ENCODE results near the gene ENHO.
"Not testable (repeated sequence)": the region's sequence is repeated elsewhere in the genome, so short reads cannot be mapped to it uniquely, and the experiment has no call there.

The ENHO gene

DNA sequence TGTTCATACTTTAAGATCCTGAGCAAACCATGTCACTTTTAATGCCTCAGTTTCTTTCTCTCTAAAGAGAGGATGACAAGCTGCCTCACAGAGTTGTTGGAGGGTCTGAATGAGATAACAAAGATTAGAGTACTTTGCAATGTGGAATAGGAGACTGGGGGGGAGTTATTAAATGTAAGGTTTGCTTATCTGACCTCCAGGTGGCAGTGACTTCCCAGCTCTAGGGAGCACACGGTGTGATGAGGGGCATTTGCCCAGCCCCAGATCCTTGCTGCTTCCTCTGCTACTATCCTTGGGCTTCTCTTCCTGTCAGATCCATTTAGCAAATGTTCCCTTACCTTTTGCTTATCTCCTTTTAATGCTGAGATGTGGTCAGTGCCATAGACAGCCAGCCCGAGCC lies 30.7 kb downstream of the ENHO start:
- no peaks in the 10 kb centered on the region for H3K9me3 ChIP-seq (ENCODE audit: control insufficient read depth in 5 of 5, low read length in 5 of 5)

DNA sequence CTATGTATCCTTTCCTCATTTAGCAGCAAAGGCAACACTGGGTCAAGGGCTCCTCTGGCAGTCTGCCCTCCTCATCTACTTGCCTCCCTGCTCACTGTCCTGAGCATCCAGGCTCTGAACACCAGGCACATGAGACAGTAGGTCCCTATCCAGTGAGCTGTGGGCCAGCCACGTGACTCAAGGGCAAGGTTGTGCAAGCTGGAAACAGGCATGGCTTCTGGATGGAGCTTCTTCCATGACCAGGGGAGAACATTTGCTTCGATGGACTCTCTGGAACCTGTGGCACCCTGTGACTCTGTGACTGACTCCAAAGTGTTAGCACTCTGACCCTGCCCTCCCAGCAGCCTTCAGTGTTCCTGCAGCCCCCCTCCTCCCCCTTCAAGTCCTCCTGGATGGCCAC lies 31.2 kb downstream of the ENHO start:
- H3K9ac ChIP-seq (ENCODE audit: low read length in 5 of 5): no peak overlapping the region
- H3K27me3 ChIP-seq (ENCODE audit: control insufficient read depth in 5 of 5, insufficient read depth in 4 of 5, low read length in 5 of 5): peaks cover 0 to 8% (median 6%) of the 10 kb centered on the region in 5 donors
- H3K4me1 ChIP-seq (ENCODE audit: control insufficient read depth in 5 of 5, insufficient read depth in 5 of 5, low read length in 5 of 5): peaks cover 0 to 3% (median 0%) of the 10 kb centered on the region in 5 donors
- H3K27ac ChIP-seq (ENCODE audit: low read depth, low read length): no peak overlapping the region
- H3K36me3 ChIP-seq (ENCODE audit: control insufficient read depth in 5 of 5, insufficient read depth in 5 of 5, low read length in 5 of 5): no peaks in the 10 kb centered on the region
- H3K9me3 ChIP-seq (ENCODE audit: control insufficient read depth in 5 of 5, low read length in 5 of 5): no peaks in the 10 kb centered on the region
- no peak overlapping the region for H3K4me3 ChIP-seq (ENCODE audit: low read depth in 1 of 5, low read length in 5 of 5)

More for the DNA sequence above, 30.7 kb downstream of the ENHO start:
- peaks cover 0 to 3% (median 0%) of the 10 kb centered on the region in 5 donors for H3K4me1 ChIP-seq (ENCODE audit: control insufficient read depth in 5 of 5, insufficient read depth in 5 of 5, low read length in 5 of 5)
- H3K4me3 ChIP-seq (ENCODE audit: low read depth in 1 of 5, low read length in 5 of 5): no peak overlapping the region
- H3K9ac ChIP-seq (ENCODE audit: low read length in 5 of 5): no peak overlapping the region
- peaks cover 0 to 8% (median 6%) of the 10 kb centered on the region in 5 donors for H3K27me3 ChIP-seq (ENCODE audit: control insufficient read depth in 5 of 5, insufficient read depth in 4 of 5, low read length in 5 of 5)
- H3K36me3 ChIP-seq (ENCODE audit: control insufficient read depth in 5 of 5, insufficient read depth in 5 of 5, low read length in 5 of 5): no peaks in the 10 kb centered on the region
- no peak overlapping the region for H3K27ac ChIP-seq (ENCODE audit: low read depth, low read length)

DNA sequence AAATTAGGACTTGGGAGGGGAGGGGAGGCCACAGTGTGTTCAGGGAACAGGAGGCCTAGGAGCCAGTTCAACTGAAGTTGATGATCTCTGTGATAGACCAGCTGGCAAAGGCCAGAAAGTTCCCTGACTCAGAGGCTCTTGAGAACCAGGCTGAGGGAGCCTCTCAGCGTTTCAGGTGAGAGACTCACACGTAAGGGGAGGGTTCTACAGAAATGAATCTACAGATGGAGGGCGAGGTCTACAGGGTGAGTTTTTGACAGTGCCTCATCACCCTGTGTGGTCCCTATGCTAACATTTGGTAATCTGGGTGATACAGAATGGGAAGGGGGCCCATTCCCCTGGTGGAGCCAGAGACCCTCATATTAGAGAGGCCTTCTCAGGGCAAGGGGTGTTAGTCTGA lies 32.0 kb downstream of the ENHO start:
- Histone ChIP-seq H3K27ac (ENCODE audit: low read depth, low read length) (no peak overlapping the region), H3K9ac (ENCODE audit: low read length in 5 of 5) (no peak overlapping the region), H3K9me3 (ENCODE audit: control insufficient read depth in 5 of 5, low read length in 5 of 5) (no peaks in the 10 kb centered on the region), H3K36me3 (ENCODE audit: control insufficient read depth in 5 of 5, insufficient read depth in 5 of 5, low read length in 5 of 5) (no peaks in the 10 kb centered on the region), H3K4me3 (ENCODE audit: low read depth in 1 of 5, low read length in 5 of 5) (no peak overlapping the region), H3K4me1 (ENCODE audit: control insufficient read depth in 5 of 5, insufficient read depth in 5 of 5, low read length in 5 of 5) (no peaks in the 10 kb centered on the region), H3K27me3 (ENCODE audit: control insufficient read depth in 5 of 5, insufficient read depth in 4 of 5, low read length in 5 of 5) (peaks cover 0 to 8% (median 6%) of the 10 kb centered on the region in 5 donors)

DNA sequence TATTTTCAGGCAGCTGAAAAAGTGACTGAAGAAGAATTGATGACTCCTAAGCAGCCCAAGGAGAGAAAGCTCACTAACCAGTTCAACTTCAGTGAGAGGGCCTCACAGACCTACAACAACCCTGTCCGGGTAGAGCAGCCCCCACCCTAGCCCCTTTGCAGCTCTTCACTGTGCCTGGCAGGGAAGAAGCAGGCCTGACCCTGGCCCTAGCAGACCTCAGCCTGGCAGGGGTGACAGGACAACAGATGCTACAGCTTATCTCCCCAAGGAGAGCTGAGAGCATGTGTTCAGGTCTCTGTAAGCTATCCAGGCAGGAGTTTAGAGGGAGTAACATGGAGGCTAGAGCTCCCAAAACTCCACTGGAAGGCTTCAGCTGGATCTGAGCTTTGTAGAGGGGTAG lies 32.4 kb downstream of the ENHO start:
- Histone ChIP-seq H3K36me3 (ENCODE audit: control insufficient read depth in 5 of 5, insufficient read depth in 5 of 5, low read length in 5 of 5) (no peaks in the 10 kb centered on the region), H3K27me3 (ENCODE audit: control insufficient read depth in 5 of 5, insufficient read depth in 4 of 5, low read length in 5 of 5) (peaks cover 0 to 8% (median 6%) of the 10 kb centered on the region in 5 donors), H3K9me3 (ENCODE audit: control insufficient read depth in 5 of 5, low read length in 5 of 5) (no peaks in the 10 kb centered on the region), H3K27ac (ENCODE audit: low read depth, low read length) (no peak overlapping the region), H3K4me1 (ENCODE audit: control insufficient read depth in 5 of 5, insufficient read depth in 5 of 5, low read length in 5 of 5) (no peaks in the 10 kb centered on the region), H3K4me3 (ENCODE audit: low read depth in 1 of 5, low read length in 5 of 5) (no peak overlapping the region), H3K9ac (ENCODE audit: low read length in 5 of 5) (no peak overlapping the region)

DNA sequence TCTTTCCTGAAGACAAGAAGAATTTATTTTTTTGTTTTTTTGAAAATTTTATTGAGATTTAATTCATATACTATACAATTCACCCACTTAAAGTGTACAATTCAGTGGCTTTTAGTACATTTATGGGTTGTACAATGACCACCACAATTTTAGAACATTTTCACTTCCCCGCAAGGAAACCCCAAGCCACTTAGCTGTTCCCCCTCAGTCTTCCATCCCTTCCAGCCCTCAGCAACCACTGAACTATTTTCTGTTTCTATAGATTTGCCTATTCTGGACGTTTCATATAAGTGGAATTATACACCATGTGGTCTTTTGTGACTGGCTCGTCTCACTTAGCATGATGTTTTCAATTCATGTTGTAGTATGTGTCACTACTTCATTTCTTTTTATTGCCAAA lies 36.2 kb downstream of the ENHO start:
- H3K9ac ChIP-seq (ENCODE audit: low read length in 5 of 5): no peak overlapping the region
- no peaks in the 10 kb centered on the region for H3K4me1 ChIP-seq (ENCODE audit: control insufficient read depth in 5 of 5, insufficient read depth in 5 of 5, low read length in 5 of 5)
- no peaks in the 10 kb centered on the region for H3K36me3 ChIP-seq (ENCODE audit: control insufficient read depth in 5 of 5, insufficient read depth in 5 of 5, low read length in 5 of 5)
- H3K9me3 ChIP-seq (ENCODE audit: control insufficient read depth in 5 of 5, low read length in 5 of 5): no peaks in the 10 kb centered on the region
- H3K27me3 ChIP-seq (ENCODE audit: control insufficient read depth in 5 of 5, insufficient read depth in 4 of 5, low read length in 5 of 5): peaks cover 0 to 8% (median 6%) of the 10 kb centered on the region in 5 donors
- H3K4me3 ChIP-seq (ENCODE audit: low read depth in 1 of 5, low read length in 5 of 5): no peak overlapping the region
- H3K27ac ChIP-seq (ENCODE audit: low read depth, low read length): no peak overlapping the region

DNA sequence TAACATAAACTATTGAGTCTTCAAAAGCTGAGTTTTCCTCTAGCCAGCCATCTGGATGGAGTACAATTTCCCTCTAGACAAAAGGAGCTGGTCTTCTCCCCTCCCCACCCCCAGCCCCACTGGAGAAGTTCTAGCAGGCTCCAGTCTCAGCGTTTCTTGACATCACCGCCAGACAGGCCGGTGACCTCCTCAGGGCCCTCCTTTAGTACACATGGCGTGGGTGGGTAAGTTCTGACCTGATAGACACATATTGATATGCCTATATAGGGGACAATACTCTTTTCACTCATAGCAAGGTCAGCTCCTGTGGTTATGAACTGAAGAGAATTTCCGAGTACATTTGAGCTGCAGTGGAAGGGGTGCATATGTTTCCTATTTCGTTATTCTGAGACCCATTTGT lies 37.0 kb downstream of the ENHO start:
- Histone ChIP-seq H3K4me3 (ENCODE audit: low read depth in 1 of 5, low read length in 5 of 5) (no peak overlapping the region), H3K27ac (ENCODE audit: low read depth, low read length) (no peak overlapping the region), H3K27me3 (ENCODE audit: control insufficient read depth in 5 of 5, insufficient read depth in 4 of 5, low read length in 5 of 5) (peaks cover 0 to 7% (median 4%) of the 10 kb centered on the region in 5 donors), H3K36me3 (ENCODE audit: control insufficient read depth in 5 of 5, insufficient read depth in 5 of 5, low read length in 5 of 5) (no peaks in the 10 kb centered on the region), H3K9me3 (ENCODE audit: control insufficient read depth in 5 of 5, low read length in 5 of 5) (no peaks in the 10 kb centered on the region), H3K4me1 (ENCODE audit: control insufficient read depth in 5 of 5, insufficient read depth in 5 of 5, low read length in 5 of 5) (no peaks in the 10 kb centered on the region), H3K9ac (ENCODE audit: low read length in 5 of 5) (no peak overlapping the region)

DNA sequence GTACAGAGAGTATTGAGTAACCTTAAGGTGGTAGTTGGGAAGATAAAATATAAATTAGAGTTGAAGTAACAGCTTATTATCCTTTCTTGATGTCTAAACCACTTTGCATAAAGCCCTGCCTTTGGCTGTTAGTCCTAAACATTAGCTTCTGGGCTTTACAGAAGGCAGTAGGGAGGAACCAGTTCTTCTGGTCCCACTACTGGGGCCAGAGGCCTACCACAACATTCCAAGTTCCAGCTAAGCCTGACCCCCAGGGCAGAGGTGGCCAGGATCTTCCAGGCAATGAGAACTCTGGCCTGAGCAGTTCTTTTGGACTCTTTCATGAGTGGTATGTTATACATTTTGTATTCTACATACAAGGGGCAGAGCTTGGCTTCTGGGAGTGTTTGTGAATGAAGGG lies 38.1 kb downstream of the ENHO start:
- Histone ChIP-seq H3K27ac (ENCODE audit: low read depth, low read length) (no peak overlapping the region), H3K9ac (ENCODE audit: low read length in 5 of 5) (no peak overlapping the region), H3K9me3 (ENCODE audit: control insufficient read depth in 5 of 5, low read length in 5 of 5) (no peaks in the 10 kb centered on the region), H3K36me3 (ENCODE audit: control insufficient read depth in 5 of 5, insufficient read depth in 5 of 5, low read length in 5 of 5) (no peaks in the 10 kb centered on the region), H3K27me3 (ENCODE audit: control insufficient read depth in 5 of 5, insufficient read depth in 4 of 5, low read length in 5 of 5) (peaks cover 0 to 2% (median 0%) of the 10 kb centered on the region in 5 donors), H3K4me1 (ENCODE audit: control insufficient read depth in 5 of 5, insufficient read depth in 5 of 5, low read length in 5 of 5) (no peaks in the 10 kb centered on the region), H3K4me3 (ENCODE audit: low read depth in 1 of 5, low read length in 5 of 5) (no peak overlapping the region)

DNA sequence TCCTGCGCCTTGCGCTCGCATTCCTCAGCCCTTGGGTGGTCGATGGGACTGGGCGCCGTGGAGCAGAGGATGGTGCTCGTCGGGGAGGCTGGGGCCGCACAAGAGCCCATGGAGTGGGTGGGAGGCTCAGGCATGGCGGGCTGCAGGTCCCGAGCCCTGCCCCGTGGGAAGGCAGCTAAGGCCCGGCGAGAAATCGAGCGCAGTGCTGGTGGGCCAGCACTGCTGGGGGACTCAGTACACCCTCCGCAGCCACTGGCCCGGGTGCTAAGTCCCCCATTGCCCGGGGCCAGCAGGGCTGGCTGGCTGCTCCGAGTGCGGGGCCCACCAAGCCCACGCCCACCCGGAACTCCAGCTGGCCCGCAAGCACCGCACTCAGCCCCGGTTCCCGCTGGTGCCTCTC lies 40.0 kb downstream of the ENHO start:
- H3K27me3 ChIP-seq (ENCODE audit: control insufficient read depth in 5 of 5, insufficient read depth in 4 of 5, low read length in 5 of 5); H3K27ac ChIP-seq (ENCODE audit: low read depth, low read length); H3K4me3 ChIP-seq (ENCODE audit: low read depth in 1 of 5, low read length in 5 of 5); H3K36me3 ChIP-seq (ENCODE audit: control insufficient read depth in 5 of 5, insufficient read depth in 5 of 5, low read length in 5 of 5); H3K9ac ChIP-seq (ENCODE audit: low read length in 5 of 5); H3K9me3 ChIP-seq (ENCODE audit: control insufficient read depth in 5 of 5, low read length in 5 of 5); H3K4me1 ChIP-seq (ENCODE audit: control insufficient read depth in 5 of 5, insufficient read depth in 5 of 5, low read length in 5 of 5): not testable (repeated sequence)

DNA sequence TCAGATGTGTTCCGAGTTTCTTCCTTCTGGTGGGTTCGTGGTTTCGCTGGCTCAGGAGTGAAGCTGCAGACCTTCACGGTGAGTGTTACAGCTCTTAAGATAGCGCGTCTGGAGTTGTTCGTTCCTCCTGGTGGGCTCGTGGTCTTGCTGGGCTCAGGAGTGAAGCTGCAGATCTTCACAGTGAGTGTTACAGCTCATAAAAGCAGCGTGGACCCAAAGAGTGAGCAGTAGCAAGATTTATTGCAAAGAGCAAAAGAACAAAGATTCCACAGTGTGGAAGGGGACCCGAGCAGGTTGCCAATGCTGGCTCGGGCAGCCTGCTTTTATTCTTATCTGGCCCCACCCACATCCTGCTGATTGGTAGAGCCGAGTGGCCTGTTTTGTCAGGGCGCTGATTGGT lies 41.2 kb downstream of the ENHO start:
- H3K27me3 ChIP-seq (ENCODE audit: control insufficient read depth in 5 of 5, insufficient read depth in 4 of 5, low read length in 5 of 5); H3K36me3 ChIP-seq (ENCODE audit: control insufficient read depth in 5 of 5, insufficient read depth in 5 of 5, low read length in 5 of 5); H3K27ac ChIP-seq (ENCODE audit: low read depth, low read length); H3K9me3 ChIP-seq (ENCODE audit: control insufficient read depth in 5 of 5, low read length in 5 of 5); H3K4me3 ChIP-seq (ENCODE audit: low read depth in 1 of 5, low read length in 5 of 5); H3K4me1 ChIP-seq (ENCODE audit: control insufficient read depth in 5 of 5, insufficient read depth in 5 of 5, low read length in 5 of 5); H3K9ac ChIP-seq (ENCODE audit: low read length in 5 of 5): not testable (repeated sequence)

DNA sequence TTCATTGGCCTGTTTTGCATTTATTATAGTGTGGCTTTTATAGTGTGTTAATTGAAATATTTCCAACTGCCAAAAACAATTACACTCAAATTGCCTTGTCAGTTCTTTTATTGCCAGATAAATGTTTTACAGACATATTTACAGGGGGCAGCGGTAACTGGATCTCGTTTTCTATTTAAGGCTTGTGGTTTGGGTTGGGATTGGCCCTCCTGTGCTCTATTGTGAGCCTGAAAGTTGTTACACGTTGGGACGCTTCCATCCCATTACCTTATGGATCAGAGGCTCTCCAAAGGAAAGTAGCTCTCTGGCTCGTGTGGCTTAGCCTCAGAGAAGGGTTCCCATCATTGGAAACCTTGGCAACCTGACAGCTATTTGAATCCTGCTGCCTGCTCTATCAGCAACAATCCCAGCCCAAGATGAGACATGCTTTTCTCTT lies 43.3 kb downstream of the ENHO start:
- no peak overlapping the region for H3K9ac ChIP-seq (ENCODE audit: low read length in 5 of 5)
- peaks cover 0 to 5% (median 0%) of the 10 kb centered on the region in 5 donors for H3K27me3 ChIP-seq (ENCODE audit: control insufficient read depth in 5 of 5, insufficient read depth in 4 of 5, low read length in 5 of 5)
- no peaks in the 10 kb centered on the region for H3K36me3 ChIP-seq (ENCODE audit: control insufficient read depth in 5 of 5, insufficient read depth in 5 of 5, low read length in 5 of 5)
- no peak overlapping the region for H3K27ac ChIP-seq (ENCODE audit: low read depth, low read length)
- peaks cover 0 to 4% (median 0%) of the 10 kb centered on the region in 5 donors for H3K4me1 ChIP-seq (ENCODE audit: control insufficient read depth in 5 of 5, insufficient read depth in 5 of 5, low read length in 5 of 5)
- no peak overlapping the region for H3K4me3 ChIP-seq (ENCODE audit: low read depth in 1 of 5, low read length in 5 of 5)
- no peaks in the 10 kb centered on the region for H3K9me3 ChIP-seq (ENCODE audit: control insufficient read depth in 5 of 5, low read length in 5 of 5)

DNA sequence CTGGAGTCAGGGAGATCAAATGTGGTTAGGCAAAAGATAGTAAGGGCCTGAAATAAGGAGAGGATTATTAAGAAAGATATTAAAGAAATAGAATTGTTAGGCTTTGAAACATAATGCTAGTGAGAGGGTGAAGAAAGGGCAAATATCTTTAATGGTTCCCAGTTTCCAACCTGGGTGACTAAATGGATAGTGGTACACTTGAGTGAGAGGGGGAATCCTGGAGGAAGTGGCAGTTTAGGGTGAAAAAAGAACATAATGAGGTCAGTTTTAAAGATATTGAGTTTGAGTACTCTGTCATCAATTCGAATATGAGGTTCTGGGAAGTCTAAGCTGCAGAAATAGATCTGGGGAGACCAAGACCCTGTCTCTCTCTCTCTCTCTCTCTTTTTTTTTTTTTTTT lies 45.2 kb downstream of the ENHO start:
- no peaks in the 10 kb centered on the region for H3K9me3 ChIP-seq (ENCODE audit: control insufficient read depth in 5 of 5, low read length in 5 of 5)
- no peaks in the 10 kb centered on the region for H3K36me3 ChIP-seq (ENCODE audit: control insufficient read depth in 5 of 5, insufficient read depth in 5 of 5, low read length in 5 of 5)
- H3K27ac ChIP-seq (ENCODE audit: low read depth, low read length): no peak overlapping the region
- peaks cover 0 to 4% (median 0%) of the 10 kb centered on the region in 5 donors for H3K4me1 ChIP-seq (ENCODE audit: control insufficient read depth in 5 of 5, insufficient read depth in 5 of 5, low read length in 5 of 5)
- H3K9ac ChIP-seq (ENCODE audit: low read length in 5 of 5): no peak overlapping the region
- H3K27me3 ChIP-seq (ENCODE audit: control insufficient read depth in 5 of 5, insufficient read depth in 4 of 5, low read length in 5 of 5): peaks cover 0 to 5% (median 0%) of the 10 kb centered on the region in 5 donors
- H3K4me3 ChIP-seq (ENCODE audit: low read depth in 1 of 5, low read length in 5 of 5): no peak overlapping the region

Data from subcutaneous abdominal adipose tissue (tissue), 5 donors.